ENCODE data around the gene UBA1.

DNA sequence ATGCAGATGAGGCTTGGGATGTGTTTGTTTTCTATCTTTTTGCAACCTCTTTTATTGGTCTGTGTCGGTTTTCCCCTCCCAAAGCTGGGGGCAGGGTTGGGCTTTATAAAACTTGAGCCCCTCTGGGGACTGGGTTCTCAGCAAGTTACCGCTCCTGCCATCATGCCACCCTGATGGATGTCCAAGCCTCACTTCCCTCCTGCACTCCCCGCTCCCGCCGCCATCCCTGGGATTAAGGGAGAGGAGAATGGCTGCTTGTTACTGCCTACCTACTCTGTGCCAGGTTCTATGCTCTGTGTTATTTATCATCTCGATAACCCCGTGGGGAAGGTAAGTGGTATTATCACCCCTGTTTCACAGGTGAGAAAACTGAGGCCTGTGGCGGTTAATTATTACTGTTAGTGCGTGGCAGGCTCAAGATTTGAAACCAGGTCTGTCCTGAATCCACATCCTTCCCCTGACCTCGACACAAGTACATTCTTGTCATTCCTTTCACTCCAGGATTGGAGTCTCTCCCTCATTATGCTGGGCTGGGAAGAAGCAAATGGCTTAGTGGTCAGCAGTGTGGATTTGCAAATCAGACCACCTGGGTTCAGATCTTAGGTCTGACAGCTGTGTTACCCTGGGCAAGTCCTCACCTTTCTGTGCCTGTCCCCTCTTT lies 4.5 kb downstream of the UBA1 start:
- TF ChIP-seq CTCF (IDR thresholded peaks at IDR 0.05) (no peak), POLR2A (IDR thresholded peaks at IDR 0.05) (no peak)

Data from heart left ventricle (tissue), 13 donors.